Gastrocnemius medialis (tissue), 4 donors: ENCODE data around the gene SNRK. TPM values are rescaled to one million over a fixed set of nuclear protein-coding genes. Genes with fewer than 3 reads are reported as not detected.

ENCODE experiments used
- ATAC-seq, 2 donors: fragments of 150-250 bp; one replicate each; pipeline ENCODE4 v1.9.1; 2016
- DNase-seq, 2 donors: peaks; one replicate each; pipeline ENCODE4 v3.0.0-alpha.2; 2019
- H3K27ac ChIP-seq, 4 donors: fragments of 200-600 bp; sonication (generic); 1 replicate in 1 of 4; 2 replicates in 3 of 4; pipeline ENCODE4 v1.5.1; 2016 to 2018; ENCODE audit warnings: mild to moderate bottlenecking in 2 of 4, moderate library complexity in 1 of 4
- H3K27me3 ChIP-seq, 3 donors: fragments of 200-600 bp; sonication (generic) in 2 of 3; 1 replicate in 1 of 3; 2 replicates in 2 of 3; pipeline versions ENCODE4 v1.5.1 to v1.6.0; 2016 to 2019; ENCODE audit warnings: mild to moderate bottlenecking in 1 of 3, moderate library complexity in 1 of 3
- H3K36me3 ChIP-seq, 2 donors: fragments of 200-600 bp; sonication (generic) in 1 of 2; one replicate each; pipeline ENCODE4 v1.5.1; 2017 to 2018
- H3K4me1 ChIP-seq, 2 donors: fragments of 200-600 bp; sonication (generic) in 1 of 2; one replicate each; pipeline ENCODE4 v1.5.1; 2016 to 2017; ENCODE audit warnings: mild to moderate bottlenecking in 2 of 2
- H3K4me3 ChIP-seq, 4 donors: fragments of 200-600 bp; sonication (generic) in 3 of 4; 1 replicate in 1 of 4; 2 replicates in 3 of 4; pipeline ENCODE4 v1.5.1; 2016 to 2019; ENCODE audit warnings: mild to moderate bottlenecking in 2 of 4
- H3K9me3 ChIP-seq, 3 donors: fragments of 200-600 bp; sonication (generic) in 2 of 3; 1 replicate in 1 of 3; 2 replicates in 2 of 3; pipeline ENCODE4 v1.5.1; 2016 to 2019
- CTCF ChIP-seq, 5 experiments: fragments of 450-650 bp in 3 of 5; fragments of 200-600 bp in 2 of 5; sonication (generic) in 2 of 5; IDR thresholded peaks in 4 of 5; conservative IDR thresholded peaks in 1 of 5; 1 replicate in 4 of 5; 2 replicates in 1 of 5; pipeline ENCODE4 v1.5.1; 2016 to 2019; ENCODE audit warnings: antibody characterized with exemption in 5 of 5, mild to moderate bottlenecking in 3 of 5, moderate library complexity in 3 of 5
- POLR2A ChIP-seq, 2 donors: fragments of 450-650 bp; IDR thresholded peaks; one replicate each; pipeline ENCODE4 v1.6.1; 2017; ENCODE audit warnings: antibody characterized with exemption in 2 of 2, mild to moderate bottlenecking in 2 of 2, moderate library complexity in 2 of 2
- in situ Hi-C, 4 donors: fragments of 200-750 bp; cut with MboI; loops; one replicate each; pipeline versions ENCODE4 v1.15.0 to v1.8.0; 2017; ENCODE audit warnings: low sequenced_read_pairs in 4 of 4
- intact Hi-C: fragments of 100-400 bp; cut with DNase I; formaldehyde crosslinking; loops from one replicate; pipeline ENCODE4 v1.15.1; 2023; ENCODE audit warnings: low total_unique reads
- total RNA-seq, 4 donors: library from RNA; depleted of rRNA; stranded (reverse); fragments of >200 nt; gene quantifications; one replicate each; pipeline versions ENCODE4 v1.1.0 to v1.2.3, GENCODE V29; 2016

Gene SNRK
- total RNA-seq, 4 donors from 2014 or later = 18.4 to 29.0 (median 21.9) TPM

GRCh38 chr3:43364926-43365325, 78.6 kb downstream of the SNRK start:
- Histone ChIP-seq H3K27ac (peak overlapping the region; percentile 47 to 77 (median 56)), H3K4me3 (no peak overlapping the region), H3K9me3 (no peaks in the 10 kb centered on the region), H3K36me3 (no peaks in the 10 kb centered on the region), H3K4me1 (peaks cover 21 to 33% of the 10 kb centered on the region in 2 donors), H3K27me3 (no peaks in the 10 kb centered on the region)
- DNase-seq (no peak), ATAC-seq (no peak)
- intact Hi-C loops (loop anchor here (10.0 kb wide), 2 partner anchors 80 to 140 kb away; partner anchors contain the start of gene SNRK), in situ Hi-C loops (no loop called here)
- no peak for TF ChIP-seq POLR2A (IDR thresholded peaks at IDR 0.05)
- no peak for TF ChIP-seq CTCF (IDR thresholded peaks at IDR 0.05 in 4 of 5, conservative IDR thresholded peaks at IDR 0.05 in 1 of 5)

- H3K36me3 ChIP-seq = no peaks in the 10 kb centered on the region
- intact Hi-C loops = loop anchor here (10.0 kb wide), 2 partner anchors 81 to 139 kb away; partner anchors contain the start of gene SNRK
- no peak for ATAC-seq
- H3K4me3 ChIP-seq = no peak overlapping the region
- in situ Hi-C loops = no loop called here
- no peaks in the 10 kb centered on the region for H3K9me3 ChIP-seq
- peaks cover 21 to 33% of the 10 kb centered on the region in 2 donors for H3K4me1 ChIP-seq
- H3K27me3 ChIP-seq = no peaks in the 10 kb centered on the region
- no peak for DNase-seq
- TF ChIP-seq CTCF (IDR thresholded peaks at IDR 0.05 in 4 of 5, conservative IDR thresholded peaks at IDR 0.05 in 1 of 5) (no peak), POLR2A (IDR thresholded peaks at IDR 0.05) (no peak)
- peak overlapping the region; percentile 50 to 77 (median 67) for H3K27ac ChIP-seq
These were observed 79.4 kb downstream of the SNRK start for GRCh38 chr3:43365601-43366305.

- Histone ChIP-seq H3K9me3 (no peaks in the 10 kb centered on the region), H3K4me1 (peaks cover 21 to 33% of the 10 kb centered on the region in 2 donors), H3K4me3 (no peak overlapping the region), H3K36me3 (no peaks in the 10 kb centered on the region), H3K27ac (peak overlapping the region; percentile 50 to 77 (median 67)), H3K27me3 (no peaks in the 10 kb centered on the region)
- ATAC-seq (peak; percentile 56 to 77), DNase-seq (peak; percentile 63 to 80)
- intact Hi-C loops (loop anchor here (10.0 kb wide), 2 partner anchors 82 to 138 kb away; partner anchors contain the start of gene SNRK), in situ Hi-C loops (no loop called here)
- TF ChIP-seq CTCF (IDR thresholded peaks at IDR 0.05 in 4 of 5, conservative IDR thresholded peaks at IDR 0.05 in 1 of 5) (no peak), POLR2A (IDR thresholded peaks at IDR 0.05) (no peak)
These were observed 80.1 kb downstream of the SNRK start for GRCh38 chr3:43366481-43366880.

GRCh38 chr3:43366885-43367284, 80.5 kb downstream of the SNRK start:
- TF ChIP-seq POLR2A (IDR thresholded peaks at IDR 0.05) = no peak
- no peak for TF ChIP-seq CTCF (IDR thresholded peaks at IDR 0.05 in 4 of 5, conservative IDR thresholded peaks at IDR 0.05 in 1 of 5)
- no peaks in the 10 kb centered on the region for H3K9me3 ChIP-seq
- no peaks in the 10 kb centered on the region for H3K27me3 ChIP-seq
- intact Hi-C loops = loop anchor here (10.0 kb wide), 2 partner anchors 82 to 138 kb away; partner anchors contain the start of gene SNRK
- H3K27ac ChIP-seq = peak overlapping the region; percentile 50 to 77 (median 67)
- peak; percentile 50 to 61 for ATAC-seq
- peaks cover 21 to 33% of the 10 kb centered on the region in 2 donors for H3K4me1 ChIP-seq
- no peak overlapping the region for H3K4me3 ChIP-seq
- no peak for DNase-seq
- in situ Hi-C loops = no loop called here
- no peaks in the 10 kb centered on the region for H3K36me3 ChIP-seq
